ENCODE results near the gene NOS1. TPM values are rescaled to one million over a fixed set of nuclear protein-coding genes. Genes with fewer than 3 reads are reported as not detected.

Gene NOS1
- total RNA-seq, 2 experiments from 2014 or later, result not detected

DNA sequence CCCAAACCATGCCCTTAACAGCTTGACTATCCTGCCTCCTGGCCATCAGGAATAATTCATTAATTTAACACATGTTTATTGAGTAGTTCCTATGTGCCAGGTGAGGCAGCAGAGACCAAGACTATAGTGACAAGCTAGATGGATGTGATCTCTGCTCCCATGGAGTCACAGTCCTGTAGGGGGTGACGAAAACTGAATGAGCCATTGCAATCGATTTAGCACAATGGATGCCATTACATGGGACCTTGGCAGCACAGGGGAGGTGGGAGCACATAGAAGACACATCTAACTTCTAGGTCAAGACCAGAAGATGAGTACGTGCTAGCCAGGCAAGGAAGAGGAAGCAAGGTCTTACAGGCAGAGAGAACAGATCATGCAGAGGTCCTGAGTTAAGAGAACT is 68.7 kb downstream of the NOS1 start:
- POLR2A ChIA-PET, result interaction anchor here (0.6 kb wide), 1 partner anchor 103 kb away, joined by 4 read pairs; no protein-coding TSS in a partner anchor
- no peak overlapping the region for H3K4me3 ChIP-seq (ENCODE audit: low read depth, low read length, poor library complexity, severe bottlenecking)
- H3K9me2 ChIP-seq (ENCODE audit: insufficient read depth, low read length), result no peaks in the 10 kb centered on the region
- H3K9me3 ChIP-seq (ENCODE audit: low read length), result no peaks in the 10 kb centered on the region
- H3K4me2 ChIP-seq (ENCODE audit: low read length), result no peak overlapping the region
- CTCF ChIA-PET (ENCODE audit: unreplicated experiment), result no interaction called here
- no peaks in the 10 kb centered on the region for H4K20me1 ChIP-seq (ENCODE audit: insufficient read depth, low read length)
- no peak for DNase-seq (ENCODE audit: low spot score)
- H3K4me1 ChIP-seq (ENCODE audit: insufficient read depth, low read length, poor library complexity, severe bottlenecking), result no peaks in the 10 kb centered on the region
- H3K36me3 ChIP-seq (ENCODE audit: insufficient read depth, low read length), result no peaks in the 10 kb centered on the region
- H3K79me2 ChIP-seq (ENCODE audit: insufficient read depth, low read depth, low read length), result no peaks in the 10 kb centered on the region
- BruUV-seq (replicated peaks), result no TSS peak
- no peak overlapping the region for H2AFZ ChIP-seq (ENCODE audit: low read length)
- TF ChIP-seq CTCF (conservative IDR thresholded peaks at IDR 0.05; ENCODE audit: low read length), result no peak
- no peak for TF ChIP-seq EZH2phosphoT487 (IDR thresholded peaks at IDR 0.05; ENCODE audit: borderline replicate concordance, low read depth, low read length)
- H3K27ac ChIP-seq (ENCODE audit: low read depth, low read length, poor library complexity, severe bottlenecking), result no peak overlapping the region
- intact Hi-C loops (cut with micrococcal nuclease; ENCODE audit: unreplicated experiment), result no loop called here

- Histone ChIP-seq H3K9me2 (ENCODE audit: insufficient read depth, low read length) (no peaks in the 10 kb centered on the region), H3K9me3 (ENCODE audit: low read length) (no peaks in the 10 kb centered on the region), H3K79me2 (ENCODE audit: insufficient read depth, low read depth, low read length) (no peaks in the 10 kb centered on the region), H2AFZ (ENCODE audit: low read length) (no peak overlapping the region), H3K27ac (ENCODE audit: low read depth, low read length, poor library complexity, severe bottlenecking) (no peak overlapping the region), H3K36me3 (ENCODE audit: insufficient read depth, low read length) (no peaks in the 10 kb centered on the region), H3K4me3 (ENCODE audit: low read depth, low read length, poor library complexity, severe bottlenecking) (no peak overlapping the region), H3K4me2 (ENCODE audit: low read length) (no peak overlapping the region), H4K20me1 (ENCODE audit: insufficient read depth, low read length) (no peaks in the 10 kb centered on the region), H3K4me1 (ENCODE audit: insufficient read depth, low read length, poor library complexity, severe bottlenecking) (peaks cover 4% of the 10 kb centered on the region)
- no peak for TF ChIP-seq CTCF (conservative IDR thresholded peaks at IDR 0.05; ENCODE audit: low read length)
- no peak for TF ChIP-seq EZH2phosphoT487 (IDR thresholded peaks at IDR 0.05; ENCODE audit: borderline replicate concordance, low read depth, low read length)
- DNase-seq (ENCODE audit: low spot score), result no peak
- POLR2A ChIA-PET, result no interaction called here
- CTCF ChIA-PET (ENCODE audit: unreplicated experiment), result no interaction called here
- intact Hi-C loops (cut with micrococcal nuclease; ENCODE audit: unreplicated experiment), result no loop called here
- BruUV-seq (replicated peaks), result no TSS peak
Measured at GRCh38 chr12:117284140-117284539, 77.3 kb downstream of the NOS1 start.

DNA sequence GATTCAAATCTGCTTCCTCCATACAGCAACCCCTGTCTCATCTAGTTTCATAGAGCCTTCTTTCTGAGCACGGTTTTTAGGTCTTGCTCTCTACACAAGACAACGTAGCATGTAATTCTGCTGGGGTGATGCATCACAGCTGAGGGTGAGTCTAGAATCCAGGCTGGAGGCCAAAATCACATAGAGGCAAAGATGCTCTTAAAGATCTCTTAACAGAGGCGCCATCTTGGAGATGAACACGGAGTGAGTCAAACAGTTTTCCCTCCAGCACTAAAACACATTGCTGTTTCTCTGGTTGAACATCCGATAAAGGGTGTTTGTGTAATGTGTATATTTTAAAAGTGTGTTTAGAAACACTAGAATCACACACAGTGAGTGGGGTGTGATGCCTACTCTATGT is 78.9 kb downstream of the NOS1 start:
- peaks cover 4% of the 10 kb centered on the region for H3K4me1 ChIP-seq (ENCODE audit: insufficient read depth, low read length, poor library complexity, severe bottlenecking)
- ChIA-PET CTCF (ENCODE audit: unreplicated experiment) (no interaction called here), POLR2A (interaction anchor here (0.6 kb wide), 1 partner anchor 79 kb away, joined by 3 read pairs; no protein-coding TSS in a partner anchor)
- no peak overlapping the region for H3K27ac ChIP-seq (ENCODE audit: low read depth, low read length, poor library complexity, severe bottlenecking)
- no peaks in the 10 kb centered on the region for H3K9me3 ChIP-seq (ENCODE audit: low read length)
- no peaks in the 10 kb centered on the region for H4K20me1 ChIP-seq (ENCODE audit: insufficient read depth, low read length)
- no TSS peak for BruUV-seq (replicated peaks)
- H2AFZ ChIP-seq (ENCODE audit: low read length), result no peak overlapping the region
- no peak overlapping the region for H3K4me2 ChIP-seq (ENCODE audit: low read length)
- no peak for TF ChIP-seq EZH2phosphoT487 (IDR thresholded peaks at IDR 0.05; ENCODE audit: borderline replicate concordance, low read depth, low read length)
- TF ChIP-seq CTCF (conservative IDR thresholded peaks at IDR 0.05; ENCODE audit: low read length), result no peak
- H3K36me3 ChIP-seq (ENCODE audit: insufficient read depth, low read length), result no peaks in the 10 kb centered on the region
- H3K79me2 ChIP-seq (ENCODE audit: insufficient read depth, low read depth, low read length), result no peaks in the 10 kb centered on the region
- H3K4me3 ChIP-seq (ENCODE audit: low read depth, low read length, poor library complexity, severe bottlenecking), result no peak overlapping the region
- DNase-seq (ENCODE audit: low spot score), result no peak
- intact Hi-C loops (cut with micrococcal nuclease; ENCODE audit: unreplicated experiment), result no loop called here
- no peaks in the 10 kb centered on the region for H3K9me2 ChIP-seq (ENCODE audit: insufficient read depth, low read length)
